Stimulated activated CD8-positive, alpha-beta memory T cell treated with anti-CD3 and anti-CD28 coated beads, Interleukin-15, amount 100 ng/mL, for 24 hours (primary cell): ENCODE measurements around the gene CBR3.
"Not testable (repeated sequence)": the region's sequence is repeated elsewhere in the genome, so short reads cannot be mapped to it uniquely, and the experiment has no call there.

Experiments used
- DNase-seq: peaks from one replicate; pipeline ENCODE4 v3.0.0-alpha.2; 2020; ENCODE audit warnings: low read depth

CBR3 gene

DNA sequence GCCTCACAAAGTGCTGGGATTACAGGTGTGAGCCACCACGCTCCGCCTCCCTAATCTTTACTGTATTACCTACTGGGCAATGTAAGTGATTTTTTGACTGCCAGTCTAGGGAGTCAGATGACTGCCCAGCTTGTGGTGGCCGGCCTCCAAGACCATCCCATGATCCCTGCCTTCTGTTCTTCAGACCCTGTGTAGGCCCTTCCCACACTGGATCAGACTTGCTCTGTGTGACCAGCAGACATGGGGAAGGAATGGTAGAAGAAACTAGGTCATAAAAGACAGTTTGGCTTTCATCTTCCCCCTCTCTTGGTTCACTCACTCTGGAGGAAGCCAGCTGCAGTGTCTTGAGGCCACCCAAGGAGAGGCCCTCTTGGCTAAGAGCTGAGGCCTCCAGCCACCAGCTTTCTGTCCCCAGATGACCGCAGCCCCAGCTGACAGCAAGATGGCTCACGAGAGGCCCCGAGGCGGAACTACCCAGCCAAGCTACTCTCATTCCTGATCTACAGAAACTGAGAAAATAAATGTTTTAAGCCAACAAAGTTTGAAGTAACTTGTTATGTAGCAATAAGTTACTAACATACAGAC, 14.5 kb upstream of the CBR3 start:
- no peak for DNase-seq

- DNase-seq: no peak
Measured at GRCh38 chr21:36122977-36123376, 11.9 kb upstream of the CBR3 start.

- no peak for DNase-seq
Measured at GRCh38 chr21:36124395-36124794, 10.5 kb upstream of the CBR3 start.

DNA sequence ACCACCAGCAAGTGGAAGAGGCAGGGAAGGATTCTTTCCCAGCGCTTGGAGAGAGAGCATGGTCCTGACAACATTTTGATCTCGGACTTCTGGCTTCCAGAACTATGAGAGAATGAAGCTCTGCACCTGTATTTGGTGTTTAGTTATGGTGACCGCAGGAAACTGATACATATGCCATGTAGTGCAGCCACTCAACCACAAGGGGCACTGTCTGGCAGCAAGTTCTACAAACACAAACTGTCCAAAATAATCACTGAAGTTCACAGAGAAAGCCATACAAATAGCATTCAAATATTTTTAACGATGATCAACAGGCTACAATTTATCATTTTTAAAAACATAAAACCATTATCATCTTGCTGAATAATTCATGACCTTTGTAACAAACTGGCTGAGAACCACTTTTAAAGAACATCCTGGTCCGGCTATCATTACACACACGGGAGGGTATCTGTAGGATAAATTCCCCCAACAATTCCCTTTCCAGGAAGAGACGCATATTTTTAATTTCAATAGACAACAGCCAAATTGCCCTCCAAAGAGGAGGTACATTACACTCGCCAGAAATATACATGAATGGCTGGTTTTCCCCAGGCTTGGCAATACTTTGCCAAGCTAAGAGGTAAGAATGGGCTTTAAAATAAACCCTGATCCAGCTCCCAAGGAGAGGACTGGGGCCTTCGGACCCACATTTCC, 9.2 kb upstream of the CBR3 start:
- DNase-seq: no peak

DNA sequence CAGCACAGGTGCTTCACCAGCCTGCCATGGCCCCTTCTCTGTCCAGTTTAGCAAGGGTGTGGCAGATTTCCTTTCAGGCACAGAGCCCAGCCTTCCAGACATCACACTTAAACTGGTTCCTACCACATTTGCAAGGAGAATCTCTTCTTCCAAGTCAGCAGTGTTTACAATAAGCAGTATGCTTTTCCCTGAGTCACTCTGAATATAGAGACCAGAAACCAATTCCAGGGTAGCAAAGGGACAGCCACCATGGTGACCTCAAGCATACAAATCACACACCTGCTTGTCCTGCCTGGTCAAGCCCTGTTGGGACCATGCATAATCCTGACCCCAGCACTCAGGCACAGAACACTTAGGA, 8.7 kb upstream of the CBR3 start:
- no peak for DNase-seq

- DNase-seq: no peak
Measured at GRCh38 chr21:36126621-36127110, 8.2 kb upstream of the CBR3 start.

DNA sequence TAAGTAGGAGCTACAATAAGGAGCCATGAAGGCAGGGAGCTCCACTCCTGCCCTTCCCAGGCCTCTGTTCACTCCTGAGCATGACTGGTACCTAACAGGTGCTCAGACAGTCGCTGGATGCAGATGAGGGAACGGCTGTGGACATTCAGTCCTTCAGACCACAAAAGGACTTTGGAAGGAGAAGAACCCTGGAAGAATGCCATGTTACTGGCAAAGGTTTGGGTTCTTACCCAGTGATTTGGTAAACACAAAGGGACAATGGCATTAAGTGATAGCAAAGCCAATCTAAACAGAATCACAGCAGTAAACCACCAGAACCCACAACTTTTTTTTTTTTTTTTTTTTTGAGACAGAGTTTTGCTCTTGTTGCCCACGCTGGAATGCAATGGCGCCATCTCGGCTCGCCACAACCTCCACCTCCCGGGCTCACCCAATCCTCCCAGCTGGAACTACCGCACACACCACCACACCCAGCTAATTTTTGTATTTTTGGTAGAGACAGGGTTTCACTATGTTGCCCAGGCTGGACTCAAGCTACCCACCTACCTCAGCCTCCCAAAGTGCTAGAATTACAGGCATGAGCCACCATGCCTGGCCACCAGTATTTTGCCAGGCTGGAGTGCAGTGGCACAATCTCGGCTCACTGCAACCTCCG, 7.5 kb upstream of the CBR3 start:
- DNase-seq: no peak

DNA sequence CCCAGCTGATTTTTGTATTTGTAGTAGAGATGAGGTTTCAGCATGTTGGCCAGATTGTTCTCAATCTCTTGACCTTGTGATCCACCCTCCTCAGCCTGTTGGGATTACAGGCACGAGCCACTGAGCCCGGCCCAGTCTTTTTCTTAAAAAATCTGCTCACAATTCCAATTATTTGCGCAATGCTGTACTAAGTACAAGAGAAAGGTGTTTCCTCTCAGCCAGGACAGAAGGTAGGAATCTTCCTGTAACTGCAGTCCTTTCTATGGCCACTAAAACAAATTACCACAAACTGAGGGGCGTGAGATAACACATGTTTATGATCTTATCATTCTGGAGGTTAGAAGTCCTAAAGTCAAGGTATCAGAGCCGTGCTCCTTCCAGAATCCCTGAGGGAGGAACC, 6.9 kb upstream of the CBR3 start:
- DNase-seq: no peak

DNA sequence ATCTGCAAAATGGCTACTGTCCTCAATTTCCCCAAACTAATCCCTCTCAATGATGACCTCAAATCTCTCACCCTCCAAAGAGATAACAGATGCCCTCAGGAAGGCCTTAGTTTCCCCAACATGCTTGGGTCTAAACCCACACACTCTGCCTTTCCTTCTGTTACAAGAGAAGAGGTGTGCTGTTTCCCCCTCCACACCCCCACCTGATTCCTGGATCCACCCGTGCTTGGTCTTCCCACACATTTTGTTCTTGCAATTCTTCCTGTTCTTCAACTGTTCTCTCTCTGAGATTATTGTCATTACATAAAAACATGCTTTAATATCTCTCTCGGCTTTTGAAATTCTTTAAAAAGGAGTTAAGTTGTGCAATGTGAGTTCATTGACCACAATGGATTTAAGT, 5.7 kb upstream of the CBR3 start:
- no peak for DNase-seq

- DNase-seq: not testable (repeated sequence)
Measured at GRCh38 chr21:36130414-36130762, 4.5 kb upstream of the CBR3 start.

GRCh38 chr21:36130839-36131238, 4.0 kb upstream of the CBR3 start:
- not testable (repeated sequence) for DNase-seq

GRCh38 chr21:36132696-36133095, 2.2 kb upstream of the CBR3 start:
- DNase-seq: no peak

DNA sequence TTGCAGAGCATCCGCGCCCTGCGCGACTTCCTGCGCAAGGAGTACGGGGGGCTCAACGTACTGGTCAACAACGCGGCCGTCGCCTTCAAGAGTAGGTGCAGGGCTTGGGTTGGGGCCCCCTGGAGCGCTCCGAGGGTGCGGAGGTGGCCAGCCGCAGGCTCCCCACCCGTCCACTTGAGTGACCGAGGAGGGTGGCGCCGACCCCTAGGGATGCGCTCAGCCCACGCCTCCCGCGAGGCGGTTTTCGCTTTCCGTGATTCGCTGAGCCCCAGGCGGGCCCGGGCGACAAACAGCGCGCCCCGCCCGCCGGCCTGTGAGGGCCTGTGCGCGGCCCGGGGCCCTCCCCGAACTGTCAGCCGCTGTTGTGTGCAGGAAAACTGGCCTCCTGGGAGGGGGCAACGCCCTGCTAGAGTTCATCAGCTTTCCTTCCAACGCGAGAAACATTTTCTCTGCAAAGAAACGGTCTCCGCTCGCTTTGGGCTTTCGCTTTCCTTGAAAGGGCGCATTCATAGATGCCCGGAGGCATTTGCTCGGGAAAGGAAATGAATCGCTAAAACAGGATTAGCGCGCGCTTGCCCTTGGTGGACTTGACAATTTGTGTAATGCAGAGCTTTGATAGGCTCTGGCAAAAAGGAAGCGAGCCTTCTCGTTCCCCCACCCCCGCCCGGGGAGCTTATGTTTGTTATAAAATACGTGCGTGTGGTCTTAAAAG, 668 bp downstream of the CBR3 start:
- DNase-seq: peak; percentile 27

DNA sequence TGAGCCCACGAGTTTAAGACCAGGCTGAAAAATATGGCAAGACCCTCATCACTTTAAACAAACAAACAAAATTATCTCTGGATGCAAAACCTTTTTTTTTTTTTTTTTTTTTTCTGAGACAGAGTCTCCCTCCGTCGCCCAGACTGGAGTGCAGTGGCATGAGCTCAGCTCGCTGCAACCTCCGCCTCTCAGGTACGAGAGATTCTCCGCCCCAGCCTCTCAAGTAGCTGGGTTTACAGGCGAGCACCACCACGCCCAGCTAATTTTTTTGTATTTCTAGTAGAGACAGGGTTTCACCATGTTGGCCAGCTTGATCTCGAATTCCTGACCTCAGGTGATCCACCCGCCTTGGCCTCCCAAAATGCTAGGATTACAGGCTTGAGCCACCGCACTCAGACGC, 4.9 kb downstream of the CBR3 start:
- not testable (repeated sequence) for DNase-seq

DNA sequence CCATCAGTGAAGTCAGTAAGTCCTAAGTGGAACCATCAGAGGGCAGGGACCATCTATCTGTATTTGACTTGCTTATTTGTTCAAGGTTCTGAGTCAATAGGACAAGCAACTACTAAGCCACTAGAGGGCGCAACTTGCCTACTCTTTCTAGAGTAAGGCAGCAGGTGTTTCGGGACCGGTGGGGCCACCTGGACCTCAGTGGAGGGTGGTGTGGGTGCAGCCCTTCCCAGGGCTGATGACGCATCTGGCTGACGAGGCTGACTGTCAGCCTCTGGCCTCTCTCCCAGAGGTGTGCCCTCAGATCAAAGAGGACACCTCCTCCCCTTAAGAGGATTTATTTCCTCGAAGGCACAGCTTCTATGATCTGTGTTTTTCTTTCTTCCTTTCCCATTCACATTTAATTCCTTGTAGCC, 6.6 kb downstream of the CBR3 start:
- peak; percentile 34 for DNase-seq

DNA sequence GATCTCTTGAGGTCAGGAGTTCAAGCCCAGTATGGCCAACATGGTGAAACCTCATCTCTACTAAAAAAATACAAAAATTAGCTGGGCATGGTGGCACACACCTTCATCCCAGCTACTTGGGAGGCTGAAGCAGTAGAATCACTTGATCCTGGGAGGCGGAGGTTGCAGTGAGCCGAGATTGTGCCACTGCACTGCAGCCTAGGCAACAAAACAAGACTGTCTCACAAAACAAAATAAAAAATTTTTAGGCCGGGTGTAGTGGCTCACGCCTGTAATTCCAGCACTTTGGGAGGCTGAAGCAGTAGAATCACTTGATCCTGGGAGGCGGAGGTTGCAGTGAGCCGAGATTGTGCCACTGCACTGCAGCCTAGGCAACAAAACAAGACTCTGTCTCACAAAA, 9.4 kb downstream of the CBR3 start:
- DNase-seq: not testable (repeated sequence)

GRCh38 chr21:36145259-36145658, 10.4 kb downstream of the CBR3 start:
- DNase-seq: no peak

GRCh38 chr21:36147911-36148310, 13.0 kb downstream of the CBR3 start:
- no peak for DNase-seq

DNA sequence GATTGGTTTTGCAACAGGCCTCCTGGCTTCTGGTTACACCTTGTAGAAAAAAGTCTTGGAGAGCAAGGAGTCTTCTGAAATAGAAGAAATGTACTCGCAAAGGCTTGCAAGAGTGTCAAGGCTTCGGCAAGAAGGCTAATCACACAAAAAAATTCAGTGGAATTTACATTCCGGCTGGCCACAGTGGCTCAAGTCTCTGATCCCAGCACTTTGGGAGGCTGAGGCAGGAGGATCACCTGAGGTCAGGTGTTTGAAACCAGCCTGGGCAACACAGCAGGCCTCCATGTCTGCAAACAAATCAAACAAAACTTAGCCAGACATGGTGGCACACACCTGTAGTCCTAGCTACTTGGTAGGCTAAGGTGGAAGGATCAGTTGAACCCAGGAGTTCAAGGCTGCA, 14.0 kb downstream of the CBR3 start:
- DNase-seq: no peak

DNA sequence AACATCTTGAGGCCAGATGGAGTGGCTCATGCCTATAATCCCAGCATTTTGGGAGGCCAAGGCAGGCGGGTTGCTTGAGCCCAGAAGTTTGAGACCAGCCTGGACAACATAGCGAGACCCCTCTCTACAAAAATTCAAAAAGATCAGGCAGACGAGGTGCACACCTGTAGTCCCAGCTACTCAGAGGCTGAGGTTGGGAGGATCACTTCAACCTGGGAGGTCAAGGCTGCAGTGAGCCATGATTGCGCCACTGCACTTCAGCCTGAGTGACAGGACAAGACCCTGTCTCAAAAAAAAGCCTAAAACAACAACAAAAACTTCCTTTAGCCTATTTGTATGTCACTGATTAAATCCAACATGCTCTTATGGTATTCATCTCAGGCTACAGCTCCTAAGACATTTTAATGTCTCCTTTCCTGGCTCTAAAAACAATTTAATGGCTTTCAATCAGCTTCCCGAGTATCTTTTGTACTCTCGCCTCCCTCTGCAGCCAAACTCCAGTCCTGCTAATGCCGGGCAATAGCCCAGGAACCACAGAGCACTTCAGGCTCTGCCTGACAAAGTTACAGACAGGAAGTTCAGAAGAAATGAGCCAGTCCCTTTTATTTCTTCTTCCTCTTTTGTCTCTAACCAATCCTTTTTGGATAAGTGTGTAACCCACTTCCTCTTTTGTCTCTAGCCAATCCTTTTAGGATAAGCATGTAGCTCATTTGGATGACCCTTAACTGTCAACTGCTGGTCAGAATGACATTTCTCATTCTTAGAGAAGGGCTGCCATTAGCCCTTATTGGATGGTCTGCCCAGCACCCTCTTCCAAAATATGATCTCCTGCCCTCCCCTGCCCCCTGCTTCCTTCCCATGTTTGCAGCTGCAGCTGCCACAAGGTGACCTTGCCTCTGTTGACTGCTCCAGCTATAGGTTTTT, 15.2 kb downstream of the CBR3 start:
- no peak for DNase-seq

DNA sequence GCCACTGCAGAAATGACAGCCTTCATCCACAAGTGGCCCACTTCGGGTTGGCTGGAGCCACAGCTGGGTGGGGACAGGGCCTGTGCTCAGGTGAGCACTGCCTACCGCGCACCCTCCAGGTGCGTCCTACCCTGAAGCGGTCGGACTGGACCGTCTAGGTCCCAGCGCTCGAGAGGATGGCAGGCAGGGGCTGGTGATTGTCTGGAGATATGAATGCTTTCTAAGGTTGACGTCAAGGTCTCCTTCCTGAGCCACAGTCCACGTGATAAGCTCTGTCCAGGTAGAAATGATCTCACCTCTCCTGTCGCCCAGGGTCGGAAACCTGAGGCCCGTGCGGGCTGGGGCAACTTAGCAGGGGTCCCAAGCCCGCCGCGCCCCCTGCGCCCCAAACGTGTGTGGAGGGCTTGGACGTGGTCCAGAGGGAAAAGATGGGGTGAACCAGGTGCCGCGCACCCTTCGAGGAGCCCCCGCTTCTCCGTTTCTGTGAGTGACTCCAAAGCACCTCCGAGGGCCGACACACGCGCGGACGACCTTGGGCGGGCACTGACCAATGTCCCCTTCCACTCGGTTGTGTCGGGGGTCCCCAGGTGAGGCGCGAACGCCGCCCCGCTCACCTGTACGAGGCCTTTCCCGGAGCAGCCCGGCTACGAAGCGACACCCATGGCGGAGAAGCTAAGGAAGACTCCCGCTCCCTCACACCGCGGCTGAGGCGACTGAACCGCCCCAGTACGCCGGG, 20.9 kb downstream of the CBR3 start:
- no peak for DNase-seq
